SU-DHL-6 (cell line): Measurements from ENCODE around the gene UVSSA.

Source experiments
- EZH2phosphoT487 ChIP-seq: fragments of 200-600 bp; sonication (generic), shearing (Covaris generic); conservative IDR thresholded peaks from 2 replicates; pipeline ENCODE4 v1.6.1; 2018; ENCODE audit warnings: mild to moderate bottlenecking, antibody characterized with exemption, low read length, moderate library complexity, mixed read lengths
- TF ChIP-seq, protein P1 (sequence below): fragments of 200-600 bp; sonication (generic); IDR thresholded peaks from one replicate; pipeline ENCODE4 v1.5.1; 2017; ENCODE audit warnings: antibody characterized with exemption, mild to moderate bottlenecking, low read length, moderate library complexity; ENCODE audit not compliant: insufficient read depth, poor library complexity, severe bottlenecking

GRCh38 chr4:1321946-1322650 is 24.9 kb upstream of the UVSSA start:
- TF ChIP-seq, protein P1, sequence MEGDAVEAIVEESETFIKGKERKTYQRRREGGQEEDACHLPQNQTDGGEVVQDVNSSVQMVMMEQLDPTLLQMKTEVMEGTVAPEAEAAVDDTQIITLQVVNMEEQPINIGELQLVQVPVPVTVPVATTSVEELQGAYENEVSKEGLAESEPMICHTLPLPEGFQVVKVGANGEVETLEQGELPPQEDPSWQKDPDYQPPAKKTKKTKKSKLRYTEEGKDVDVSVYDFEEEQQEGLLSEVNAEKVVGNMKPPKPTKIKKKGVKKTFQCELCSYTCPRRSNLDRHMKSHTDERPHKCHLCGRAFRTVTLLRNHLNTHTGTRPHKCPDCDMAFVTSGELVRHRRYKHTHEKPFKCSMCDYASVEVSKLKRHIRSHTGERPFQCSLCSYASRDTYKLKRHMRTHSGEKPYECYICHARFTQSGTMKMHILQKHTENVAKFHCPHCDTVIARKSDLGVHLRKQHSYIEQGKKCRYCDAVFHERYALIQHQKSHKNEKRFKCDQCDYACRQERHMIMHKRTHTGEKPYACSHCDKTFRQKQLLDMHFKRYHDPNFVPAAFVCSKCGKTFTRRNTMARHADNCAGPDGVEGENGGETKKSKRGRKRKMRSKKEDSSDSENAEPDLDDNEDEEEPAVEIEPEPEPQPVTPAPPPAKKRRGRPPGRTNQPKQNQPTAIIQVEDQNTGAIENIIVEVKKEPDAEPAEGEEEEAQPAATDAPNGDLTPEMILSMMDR, result no peak
- no peak for TF ChIP-seq EZH2phosphoT487
